GM12878 (cell line): Measurements from ENCODE around the gene SLMAP. TPM values are rescaled to one million over a fixed set of nuclear protein-coding genes. Genes with fewer than 3 reads are reported as not detected.

Source experiments
- ATAC-seq: fragments of 200-7000 bp; cut with Tn5 transposase; 3 replicates; pipeline ENCODE4 v1.9.1; 2020; ENCODE audit warnings: mild to moderate bottlenecking, moderate library complexity
- BruUV-seq: library from RNA; stranded (reverse); fragments of 400-500 nt; replicated peaks from 2 replicates; lab custom pipeline; 2021; lab: Mats Ljungman, UMichigan
- CTCF ChIA-PET: fragments of 300-600 bp; sonication (Branson Sonifier 250); formaldehyde crosslinking; extraction: SDS; loops from one replicate; lab custom pipeline; 2021; ENCODE audit warnings: inconsistent platforms; lab: Yijun Ruan, JAX
- POLR2A ChIA-PET: fragments of 350-600 bp; formaldehyde crosslinking; extraction: SDS; loops from one replicate; lab custom pipeline; 2021; ENCODE audit warnings: inconsistent platforms; lab: Charles Lee
- RAD21 ChIA-PET: fragments of 300-600 bp; sonication (Branson Sonifier 250); formaldehyde crosslinking; loops from one replicate; lab custom pipeline; 2023; ENCODE audit warnings: antibody characterized with exemption; ENCODE audit not compliant: unreplicated experiment; lab: Charles Lee
- SMC1A ChIA-PET: fragments of 300-600 bp; sonication (Branson Sonifier 250); formaldehyde crosslinking; loops from one replicate; lab custom pipeline; 2023; ENCODE audit not compliant: unreplicated experiment, uncharacterized antibody; lab: Charles Lee
- DNase-seq: peaks from one replicate; pipeline ENCODE4 v3.0.0-alpha.2; 2011; ENCODE audit warnings: low read depth, low spot score
- FAIRE-seq: peaks from 3 replicates; lab custom pipeline; 2011; peaks lifted over from hg19 to GRCh38; lab: Jason Lieb, UNC
- H2AFZ ChIP-seq: 2 replicates; pipeline ENCODE4 v1.6.0; 2011; ENCODE audit warnings: low read depth, low read length, control low read depth; ENCODE audit not compliant: control insufficient read depth
- H3K27ac ChIP-seq: 2 replicates; pipeline ENCODE4 v1.5.1; 2011; ENCODE audit warnings: control low read depth; ENCODE audit not compliant: control insufficient read depth, insufficient read depth
- H3K27me3 ChIP-seq, 2 experiments: replicated peaks in 1 of 2; 2 replicates each; pipeline versions ENCODE4 v1.6.0 to v1.6.1; 2011; ENCODE audit warnings: low read length in 1 of 2; ENCODE audit not compliant: control insufficient read depth in 2 of 2, insufficient read depth in 2 of 2
- H3K36me3 ChIP-seq, 2 experiments: 2 replicates each; pipeline ENCODE4 v1.5.1; 2011; ENCODE audit warnings: low read length in 1 of 2; ENCODE audit not compliant: control insufficient read depth in 2 of 2, insufficient read depth in 2 of 2
- H3K4me1 ChIP-seq: 2 replicates; pipeline ENCODE4 v1.6.1; 2011; ENCODE audit warnings: mild to moderate bottlenecking, low read length, moderate library complexity, mixed read lengths; ENCODE audit not compliant: control insufficient read depth, insufficient read depth
- H3K4me2 ChIP-seq: 2 replicates; pipeline ENCODE4 v1.6.0; 2011; ENCODE audit warnings: control low read depth; ENCODE audit not compliant: control insufficient read depth, insufficient read depth
- H3K4me3 ChIP-seq: fragments of 200-600 bp; sonication (generic); 2 replicates; pipeline ENCODE4 v1.5.1; 2016
- H3K79me2 ChIP-seq: 2 replicates; pipeline ENCODE4 v1.6.0; 2011; ENCODE audit warnings: low read length; ENCODE audit not compliant: control insufficient read depth, insufficient read depth
- H3K9ac ChIP-seq: 2 replicates; pipeline ENCODE4 v1.8.0; 2011; ENCODE audit warnings: low read length, control low read depth, mixed read lengths; ENCODE audit not compliant: control insufficient read depth, insufficient read depth
- H3K9me3 ChIP-seq: replicated peaks from 3 replicates; pipeline ENCODE4 v1.5.1; 2011; ENCODE audit warnings: mild to moderate bottlenecking, low read length; ENCODE audit not compliant: control insufficient read depth, insufficient read depth
- H4K20me1 ChIP-seq: 2 replicates; pipeline ENCODE4 v1.6.0; 2011; ENCODE audit not compliant: control insufficient read depth, insufficient read depth
- CBX5 ChIP-seq: sonication (generic); IDR thresholded peaks from 2 replicates; pipeline ENCODE4 v1.6.1; 2016; ENCODE audit warnings: low read depth, moderate library complexity, mild to moderate bottlenecking, inconsistent platforms
- CEBPZ ChIP-seq: fragments of 150-350 bp; IDR thresholded peaks from 2 replicates; pipeline ENCODE4 v1.6.1; 2016; ENCODE audit warnings: low read depth, low read length
- CUX1 ChIP-seq: IDR thresholded peaks from 2 replicates; pipeline ENCODE4 v1.6.1; 2012; ENCODE audit warnings: improper control_type of control experiment, low read depth, low read length; ENCODE audit not compliant: insufficient replicate concordance
- E2F8 ChIP-seq: fragments of 450-650 bp; IDR thresholded peaks from 2 replicates; pipeline ENCODE4 v1.6.1; 2018; ENCODE audit warnings: mild to moderate bottlenecking, low read depth, moderate library complexity; ENCODE audit not compliant: partially characterized antibody
- ESRRA ChIP-seq: IDR thresholded peaks from 2 replicates; pipeline ENCODE4 v1.6.1; 2012; ENCODE audit warnings: mild to moderate bottlenecking, low read length, improper control_type of control experiment
- ETV6 ChIP-seq, 2 experiments: fragments of 450-650 bp in 1 of 2; IDR thresholded peaks in 1 of 2; conservative IDR thresholded peaks in 1 of 2; 2 replicates each; pipeline ENCODE4 v1.6.1; 2014; ENCODE audit warnings: antibody characterized with exemption in 1 of 2, borderline replicate concordance in 1 of 2, low read depth in 1 of 2, mild to moderate bottlenecking in 1 of 2, moderate library complexity in 1 of 2
- HDAC6 ChIP-seq: fragments of 200-600 bp; sonication (generic); IDR thresholded peaks from one replicate; pipeline ENCODE4 v1.8.0; 2017; ENCODE audit warnings: antibody characterized with exemption; ENCODE audit not compliant: unreplicated experiment
- JUND ChIP-seq: IDR thresholded peaks from 2 replicates; pipeline ENCODE4 v1.6.1; 2012; ENCODE audit warnings: low read depth, mild to moderate bottlenecking, low read length, improper control_type of control experiment, moderate library complexity
- RFX5 ChIP-seq: IDR thresholded peaks from 2 replicates; pipeline ENCODE4 v1.6.1; 2011; ENCODE audit warnings: low read depth, low read length, improper control_type of control experiment
- TBL1XR1 ChIP-seq: IDR thresholded peaks from 2 replicates; pipeline ENCODE4 v1.6.1; 2012; ENCODE audit warnings: low read depth, low read length, improper control_type of control experiment
- ZNF274 ChIP-seq: IDR thresholded peaks from one replicate; pipeline ENCODE4 v1.8.0; 2011; ENCODE audit not compliant: insufficient read length, insufficient read depth
- ZNF622 ChIP-seq: fragments of 450-650 bp; IDR thresholded peaks from 2 replicates; pipeline ENCODE4 v1.6.1; 2017; ENCODE audit warnings: mild to moderate bottlenecking, inconsistent platforms
- WGBS: methylation state at CpG from one replicate; pipeline ENCODE4 v1.1.6; 2016; ENCODE audit warnings: low lambda C conversion rate; ENCODE audit not compliant: insufficient replicate concordance, insufficient coverage; ENCODE audit errors: missing lambda C conversion rate; 5-methylcytosine and 5-hydroxymethylcytosine counted together
- in situ Hi-C: fragments of 300-500 bp; cut with MboI; formaldehyde crosslinking; loops from 9 replicates; pipeline ENCODE4 v1.14.3; 2018; ENCODE audit warnings: mixed read lengths
- intact Hi-C: fragments of 100-400 bp; cut with micrococcal nuclease; formaldehyde crosslinking; loops from one replicate; pipeline ENCODE4 v1.14.2; 2022; ENCODE audit not compliant: unreplicated experiment
- polyA plus RNA-seq, 11 experiments: library from polyadenylated mRNA; depleted of rRNA in 4 of 11; unstranded in 6 of 11; stranded (reverse) in 5 of 11; fragments of >200 nt; fragmentation: Nextera tagmentation in 4 of 11; fragmentation: Illumina TruSeq in 1 of 11; extraction: Ambion mirVana in 4 of 11; extraction: Trizol in 1 of 11; gene quantifications; 1 replicate in 1 of 11; 2 replicates in 10 of 11; pipeline versions ENCODE4 v1.2.1 to v1.2.3, GENCODE V29; 2011 to 2016; ENCODE audit warnings: inconsistent platforms in 2 of 11, missing spikeins in 2 of 11, low read depth in 1 of 11
- total RNA-seq, 4 experiments: library from RNA; depleted of rRNA in 3 of 4; stranded (reverse); fragments of >200 nt in 3 of 4; fragmentation: Illumina TruSeq in 1 of 4; extraction: Trizol in 1 of 4; gene quantifications; 2 replicates each; pipeline versions ENCODE4 v1.2.1 to v1.2.3, GENCODE V29; 2013 to 2021

SLMAP gene
- total and polyA plus RNA-seq, 10 of the 15 experiments (the other 5 are each of a cell fraction or from before 2014, with no cell fraction given) = 8.3 to 43.8 (median 26.4) TPM

- DNase-seq = no peak
- no peak overlapping the region for H3K27ac ChIP-seq
- peaks cover 0 to 5% of the 10 kb centered on the region in 2 experiments; a peak in 1 of 4 replicates for H3K36me3 ChIP-seq
- ChIA-PET POLR2A (interaction anchor here (0.7 kb wide), 1 partner anchor 590 kb away, joined by 8 read pairs; no protein-coding TSS in a partner anchor), SMC1A (no interaction called here), CTCF (interaction anchor here (0.5 kb wide), 1 partner anchor 133 kb away, joined by 3 read pairs; no protein-coding TSS in a partner anchor), RAD21 (no interaction called here)
- no peak overlapping the region for H3K4me2 ChIP-seq
- ATAC-seq = no peak
- no peaks in the 10 kb centered on the region for H3K79me2 ChIP-seq
- no peaks in the 10 kb centered on the region for H3K4me1 ChIP-seq
- H4K20me1 ChIP-seq = no peaks in the 10 kb centered on the region
- in situ Hi-C loops (no loop called here), intact Hi-C loops (no loop called here)
- no peak overlapping the region for H2AFZ ChIP-seq
- no peak overlapping the region for H3K4me3 ChIP-seq
- FAIRE-seq = no peak
- H3K27me3 ChIP-seq = no peaks in the 10 kb centered on the region
- BruUV-seq = no TSS peak
- no peak overlapping the region for H3K9ac ChIP-seq
- no peak for TF ChIP-seq ETV6 (conservative IDR thresholded peaks at IDR 0.05 in 1 of 2, IDR thresholded peaks at IDR 0.05 in 1 of 2; ENCODE audit: borderline replicate concordance in 1 of 2, low read depth in 1 of 2)
- no peak for TF ChIP-seq CBX5
- TF ChIP-seq RFX5 = no peak
- no peak for TF ChIP-seq ZNF274
- no peak for TF ChIP-seq CEBPZ
- no peak for TF ChIP-seq JUND
- no peak for TF ChIP-seq ESRRA
- no peak for TF ChIP-seq E2F8
- TF ChIP-seq CUX1 = no peak
- TF ChIP-seq HDAC6 = no peak
- no peak for TF ChIP-seq ZNF622
- no peak for TF ChIP-seq TBL1XR1
- TF ChIP-seq, all 136 proteins: peak for 0
- no peaks in the 10 kb centered on the region for H3K9me3 ChIP-seq
- WGBS = 100% methylated on average over 1 of the region's 1 CpG
Measured at GRCh38 chr3:57893156-57893555, 137.0 kb downstream of the SLMAP start.
